K562 (cell line): ENCODE measurements around the gene AUNIP. TPM values are rescaled to one million over a fixed set of nuclear protein-coding genes. Genes with fewer than 3 reads are reported as not detected.

Source experiments
- ARID1B ChIP-seq: fragments of 450-650 bp; IDR thresholded peaks from 2 replicates; pipeline ENCODE4 v1.6.1; 2016; ENCODE audit warnings: antibody characterized with exemption, mild to moderate bottlenecking, inconsistent platforms
- CBX8 ChIP-seq: fragments of 200-600 bp; sonication (generic); IDR thresholded peaks from 2 replicates; pipeline ENCODE4 v1.6.1; 2012; ENCODE audit warnings: borderline replicate concordance, mixed run types, low read depth, mild to moderate bottlenecking, moderate library complexity, mixed read lengths, low read length, control low read depth, inconsistent platforms; ENCODE audit not compliant: poor library complexity, severe bottlenecking; ENCODE audit errors: extremely low read depth
- DNMT1 ChIP-seq: fragments of 450-650 bp; IDR thresholded peaks from 2 replicates; pipeline ENCODE4 v1.6.1; 2016; ENCODE audit warnings: antibody characterized with exemption, mild to moderate bottlenecking
- EWSR1 ChIP-seq: fragments of 450-650 bp; IDR thresholded peaks from 2 replicates; pipeline ENCODE4 v1.6.1; 2018; ENCODE audit warnings: borderline replicate concordance, mild to moderate bottlenecking, low read depth, moderate library complexity; ENCODE audit not compliant: partially characterized antibody
- FOXA3 ChIP-seq, 2 experiments: fragments of 450-650 bp in 1 of 2; sonication (generic) in 1 of 2; formaldehyde crosslinking; IDR thresholded peaks in 1 of 2; conservative IDR thresholded peaks in 1 of 2; 2 replicates each; pipeline versions ENCODE4 v1.4.0 to v1.8.0; 2020 to 2022; ENCODE audit warnings: mild to moderate bottlenecking in 2 of 2, missing genetic modification reagents in 1 of 2
- LEF1 ChIP-seq: fragments of 450-650 bp; IDR thresholded peaks from 2 replicates; pipeline ENCODE4 v1.6.1; 2016; ENCODE audit warnings: mild to moderate bottlenecking
- NR4A1 ChIP-seq, 2 experiments: fragments of 250-450 bp in 1 of 2; fragments of 450-650 bp in 1 of 2; sonication (Bioruptor Pico) in 1 of 2; IDR thresholded peaks; 2 replicates each; pipeline versions ENCODE4 v1.4.0 to v1.6.1; 2016 to 2020; ENCODE audit warnings: mild to moderate bottlenecking in 2 of 2, missing compliant biosample characterization in 1 of 2, missing genetic modification characterization in 1 of 2, moderate library complexity in 1 of 2
- SRSF1 ChIP-seq: fragments of 200-400 bp; formaldehyde crosslinking; IDR thresholded peaks from 2 replicates; pipeline ENCODE4 v1.6.1; 2017; ENCODE audit warnings: mild to moderate bottlenecking, low read depth, low read length, moderate library complexity
- TEAD4 ChIP-seq, 2 experiments: sonication (generic) in 1 of 2; formaldehyde crosslinking in 1 of 2; IDR thresholded peaks; 2 replicates each; pipeline versions ENCODE4 v1.6.1 to v1.8.0; 2012 to 2022; ENCODE audit warnings: borderline replicate concordance in 1 of 2, inconsistent platforms in 1 of 2, low read length in 1 of 2, mild to moderate bottlenecking in 1 of 2, missing genetic modification reagents in 1 of 2
- ZNF316 ChIP-seq: fragments of 450-650 bp; IDR thresholded peaks from 2 replicates; pipeline ENCODE4 v1.6.1; 2016
- ZNF444 ChIP-seq: fragments of 250-450 bp; sonication (Bioruptor Pico); IDR thresholded peaks from 2 replicates; pipeline ENCODE4 v1.4.0; 2020; ENCODE audit warnings: mild to moderate bottlenecking, moderate library complexity
- ZNF589 ChIP-seq: fragments of 200-800 bp; sonication (Bioruptor generic); IDR thresholded peaks from 2 replicates; pipeline ENCODE4 v1.6.1; 2016; ENCODE audit warnings: low read depth, missing genetic modification characterization, missing compliant biosample characterization
- polyA plus RNA-seq, 8 experiments: library from polyadenylated mRNA; depleted of rRNA in 4 of 8; stranded (reverse) in 5 of 8; unstranded in 3 of 8; fragments of >200 nt; fragmentation: Nextera tagmentation in 2 of 8; fragmentation: Illumina TruSeq in 1 of 8; extraction: Ambion mirVana in 2 of 8; extraction: Trizol in 1 of 8; gene quantifications; 2 replicates each; pipeline versions ENCODE4 v1.2.1 to v1.2.3, GENCODE V29; 2011 to 2014; ENCODE audit warnings: inconsistent platforms in 1 of 8, missing spikeins in 1 of 8
- total RNA-seq, 7 experiments: library from RNA; depleted of rRNA in 6 of 7; stranded (reverse); fragments of >200 nt in 6 of 7; fragmentation: Illumina TruSeq in 2 of 7; extraction: Trizol in 2 of 7; gene quantifications; 2 replicates each; pipeline versions ENCODE4 v1.2.1 to v1.2.3, GENCODE V29; 2011 to 2021; ENCODE audit warnings: low replicate concordance in 1 of 7
- TF ChIP-seq, protein P1 (sequence below), 3 experiments: fragments of 200-800 bp in 1 of 3; sonication (Bioruptor generic) in 1 of 3; sonication (generic) in 1 of 3; formaldehyde crosslinking in 1 of 3; IDR thresholded peaks; 2 replicates each; pipeline versions ENCODE4 v1.6.1 to v1.8.0; 2016 to 2022; ENCODE audit warnings: mild to moderate bottlenecking in 2 of 3, missing compliant biosample characterization in 2 of 3, missing genetic modification characterization in 2 of 3, missing genetic modification reagents in 1 of 3
- TF ChIP-seq, protein P2 (sequence below): sonication (generic); formaldehyde crosslinking; IDR thresholded peaks from 2 replicates; pipeline ENCODE4 v1.9.0; 2022; ENCODE audit warnings: mild to moderate bottlenecking, missing genetic modification reagents
- TF ChIP-seq, protein P3 (sequence below), 2 experiments: IDR thresholded peaks in 1 of 2; conservative IDR thresholded peaks in 1 of 2; 2 replicates each; pipeline ENCODE4 v1.6.1; 2016; ENCODE audit warnings: low read depth in 2 of 2, mild to moderate bottlenecking in 1 of 2, missing compliant biosample characterization in 1 of 2, missing genetic modification characterization in 1 of 2, moderate library complexity in 1 of 2
- TF ChIP-seq, protein P4 (sequence below): sonication (generic); formaldehyde crosslinking; IDR thresholded peaks from 2 replicates; pipeline ENCODE4 v1.8.0; 2023; ENCODE audit warnings: mild to moderate bottlenecking, missing genetic modification reagents
- TF ChIP-seq, protein P5 (sequence below): fragments of 450-650 bp; formaldehyde crosslinking; IDR thresholded peaks from 2 replicates; pipeline ENCODE4 v1.4.0; 2020; ENCODE audit warnings: mild to moderate bottlenecking

AUNIP gene
- total and polyA plus RNA-seq, 9 of the 15 experiments (the other 6 are each of a cell fraction or from before 2014, with no cell fraction given) = 12.1 to 53.8 (median 47.1) TPM

DNA sequence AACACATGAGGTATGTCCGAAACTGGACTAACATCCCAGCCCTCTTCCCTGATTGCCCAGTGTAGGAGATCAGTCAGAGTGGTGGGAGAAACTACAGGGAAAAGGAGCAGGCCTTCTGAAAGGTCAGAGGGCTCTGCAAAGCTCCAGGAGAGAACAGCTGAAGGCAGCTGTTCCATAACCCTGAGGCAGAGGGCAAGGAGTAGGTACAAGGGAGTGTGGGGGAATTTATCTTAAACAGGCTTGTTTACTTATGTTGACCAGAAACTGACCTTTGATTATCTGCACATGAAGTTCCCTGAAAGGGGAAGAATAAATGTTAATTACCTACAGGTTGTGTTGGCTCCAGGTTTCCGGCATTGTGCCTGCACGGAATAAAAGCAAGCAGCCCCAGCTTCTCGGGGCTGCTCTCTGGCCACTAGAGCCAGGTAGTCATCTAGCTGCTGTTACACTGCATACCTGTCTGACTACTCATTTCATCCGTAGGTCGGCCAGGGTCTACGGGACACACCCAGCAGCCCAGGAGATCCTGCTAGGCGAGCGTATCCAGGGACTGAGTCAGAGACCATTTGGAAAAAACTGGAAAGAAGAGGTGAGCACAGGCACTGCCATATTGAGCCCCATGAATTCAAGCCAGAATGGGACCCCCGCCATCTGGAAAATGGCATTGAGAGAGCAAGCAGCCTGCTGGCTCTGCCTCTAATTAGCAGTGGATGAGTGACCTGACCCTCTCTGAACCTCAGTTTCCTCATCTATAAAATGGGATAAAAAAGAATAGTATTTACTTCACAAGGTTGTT, 31.2 kb upstream of the AUNIP start (continued):
- TF ChIP-seq NR4A1 (CRISPR knock-in tag; IDR thresholded peaks at IDR 0.05) (no peak), NR4A1 (tag; IDR thresholded peaks at IDR 0.05) (0 out of 2 replicates have a peak, but pooled peaks have one; percentile 52), SRSF1 (no peak), ZNF589 (CRISPR knock-in tag) (no peak), LEF1 (0 out of 2 replicates have a peak, but pooled peaks have one; percentile 19), ARID1B (peak; percentile 48; the same call in 1 of the 2 replicates), EWSR1 (no peak), ZNF316 (no peak), CBX8 (no peak), DNMT1 (no peak), ZNF444 (CRISPR knock-in tag) (no peak), FOXA3 (CRISPR knock-in tag; conservative IDR thresholded peaks at IDR 0.05 in 1 of 2, IDR thresholded peaks at IDR 0.05 in 1 of 2) (peak; percentile 96 to 99), TEAD4 (IDR thresholded peaks at IDR 0.05; ENCODE audit: low read length) (peak; percentile 58), TEAD4 (CRISPR knock-in tag; IDR thresholded peaks at IDR 0.05; ENCODE audit: borderline replicate concordance) (no peak)
- TF ChIP-seq, protein P1, sequence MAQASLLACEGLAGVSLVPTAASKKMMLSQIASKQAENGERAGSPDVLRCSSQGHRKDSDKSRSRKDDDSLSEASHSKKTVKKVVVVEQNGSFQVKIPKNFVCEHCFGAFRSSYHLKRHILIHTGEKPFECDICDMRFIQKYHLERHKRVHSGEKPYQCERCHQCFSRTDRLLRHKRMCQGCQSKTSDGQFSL (CRISPR knock-in tag; IDR thresholded peaks at IDR 0.05) = no peak
- TF ChIP-seq, protein P1 (tag; IDR thresholded peaks at IDR 0.05) = 0 out of 4 replicates have a peak, but pooled peaks of 1 of the 2 experiments have one; percentile 25
- TF ChIP-seq, protein P2, sequence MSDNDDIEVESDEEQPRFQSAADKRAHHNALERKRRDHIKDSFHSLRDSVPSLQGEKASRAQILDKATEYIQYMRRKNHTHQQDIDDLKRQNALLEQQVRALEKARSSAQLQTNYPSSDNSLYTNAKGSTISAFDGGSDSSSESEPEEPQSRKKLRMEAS (CRISPR knock-in tag) = no peak
- TF ChIP-seq, protein P3, sequence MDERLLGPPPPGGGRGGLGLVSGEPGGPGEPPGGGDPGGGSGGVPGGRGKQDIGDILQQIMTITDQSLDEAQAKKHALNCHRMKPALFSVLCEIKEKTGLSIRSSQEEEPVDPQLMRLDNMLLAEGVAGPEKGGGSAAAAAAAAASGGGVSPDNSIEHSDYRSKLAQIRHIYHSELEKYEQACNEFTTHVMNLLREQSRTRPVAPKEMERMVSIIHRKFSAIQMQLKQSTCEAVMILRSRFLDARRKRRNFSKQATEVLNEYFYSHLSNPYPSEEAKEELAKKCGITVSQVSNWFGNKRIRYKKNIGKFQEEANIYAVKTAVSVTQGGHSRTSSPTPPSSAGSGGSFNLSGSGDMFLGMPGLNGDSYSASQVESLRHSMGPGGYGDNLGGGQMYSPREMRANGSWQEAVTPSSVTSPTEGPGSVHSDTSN (CRISPR knock-in tag; IDR thresholded peaks at IDR 0.05; ENCODE audit: low read depth) = no peak
- TF ChIP-seq, protein P3 (tag; conservative IDR thresholded peaks at IDR 0.05; ENCODE audit: low read depth) = no peak
- TF ChIP-seq, protein P4, sequence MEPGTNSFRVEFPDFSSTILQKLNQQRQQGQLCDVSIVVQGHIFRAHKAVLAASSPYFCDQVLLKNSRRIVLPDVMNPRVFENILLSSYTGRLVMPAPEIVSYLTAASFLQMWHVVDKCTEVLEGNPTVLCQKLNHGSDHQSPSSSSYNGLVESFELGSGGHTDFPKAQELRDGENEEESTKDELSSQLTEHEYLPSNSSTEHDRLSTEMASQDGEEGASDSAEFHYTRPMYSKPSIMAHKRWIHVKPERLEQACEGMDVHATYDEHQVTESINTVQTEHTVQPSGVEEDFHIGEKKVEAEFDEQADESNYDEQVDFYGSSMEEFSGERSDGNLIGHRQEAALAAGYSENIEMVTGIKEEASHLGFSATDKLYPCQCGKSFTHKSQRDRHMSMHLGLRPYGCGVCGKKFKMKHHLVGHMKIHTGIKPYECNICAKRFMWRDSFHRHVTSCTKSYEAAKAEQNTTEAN (CRISPR knock-in tag) = no peak
- TF ChIP-seq, protein P5, sequence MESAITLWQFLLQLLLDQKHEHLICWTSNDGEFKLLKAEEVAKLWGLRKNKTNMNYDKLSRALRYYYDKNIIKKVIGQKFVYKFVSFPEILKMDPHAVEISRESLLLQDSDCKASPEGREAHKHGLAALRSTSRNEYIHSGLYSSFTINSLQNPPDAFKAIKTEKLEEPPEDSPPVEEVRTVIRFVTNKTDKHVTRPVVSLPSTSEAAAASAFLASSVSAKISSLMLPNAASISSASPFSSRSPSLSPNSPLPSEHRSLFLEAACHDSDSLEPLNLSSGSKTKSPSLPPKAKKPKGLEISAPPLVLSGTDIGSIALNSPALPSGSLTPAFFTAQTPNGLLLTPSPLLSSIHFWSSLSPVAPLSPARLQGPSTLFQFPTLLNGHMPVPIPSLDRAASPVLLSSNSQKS = no peak
